K562 (cell line): Measurements from ENCODE around the gene TOX3. TPM values are rescaled to one million over a fixed set of nuclear protein-coding genes. Genes with fewer than 3 reads are reported as not detected.
A peak's percentile ranks its signal among the peaks of the same experiment; 100 is the strongest.

Experiments
- ATAC-seq: fragments of 200-7000 bp; cut with Tn5 transposase; 3 replicates; pipeline ENCODE4 v1.9.1; 2020; ENCODE audit warnings: moderate library complexity
- BruUV-seq: library from RNA; stranded (reverse); fragments of 400-500 nt; replicated peaks from 2 replicates; lab custom pipeline; 2021; lab: Mats Ljungman, UMichigan
- CTCF ChIA-PET: fragments of 300-600 bp; formaldehyde crosslinking; extraction: SDS; loops from one replicate; lab custom pipeline; 2021; ENCODE audit warnings: low intra/inter-chr PET ratio; lab: Yijun Ruan, JAX
- POLR2A ChIA-PET: fragments of 300-600, 350-650 bp; sonication (Branson Sonifier 250); formaldehyde crosslinking; extraction: SDS; loops from one replicate; lab custom pipeline; 2021; ENCODE audit warnings: antibody characterized with exemption, inconsistent platforms; lab: Yijun Ruan, JAX
- DNase-seq, 4 experiments: peaks; one replicate each; pipeline versions ENCODE4 v3.0.0 to v3.0.0-alpha.2; 2011 to 2018; ENCODE audit warnings: low spot score in 3 of 4, mixed read lengths in 3 of 4; ENCODE audit errors: extremely low read depth in 1 of 4
- FAIRE-seq: peaks from 2 replicates; lab custom pipeline; 2011; peaks lifted over from hg19 to GRCh38; lab: Jason Lieb, UNC
- H2AFZ ChIP-seq: 2 replicates; pipeline ENCODE4 v1.6.0; 2011; ENCODE audit warnings: low read depth, low read length, control low read depth, inconsistent platforms
- H3K27ac ChIP-seq: fragments of 200-600 bp; 3 replicates; pipeline ENCODE4 v1.8.0; 2011; ENCODE audit warnings: low read depth, mild to moderate bottlenecking, control low read depth, inconsistent platforms, low read length, moderate library complexity, mixed read lengths; ENCODE audit errors: extremely low read depth
- H3K27me3 ChIP-seq, 2 experiments: fragments of 300-600 bp in 1 of 2; 2 replicates in 1 of 2; 3 replicates in 1 of 2; pipeline versions ENCODE4 v1.6.0 to v1.8.0; 2011; ENCODE audit warnings: inconsistent platforms in 2 of 2, low read length in 2 of 2, mild to moderate bottlenecking in 1 of 2, mixed read lengths in 1 of 2, moderate library complexity in 1 of 2; ENCODE audit not compliant: control insufficient read depth in 2 of 2, insufficient read depth in 2 of 2
- H3K36me3 ChIP-seq: fragments of 300-600 bp; 3 replicates; pipeline ENCODE4 v1.8.0; 2011; ENCODE audit warnings: mild to moderate bottlenecking, low read length, inconsistent platforms; ENCODE audit not compliant: control insufficient read depth, insufficient read depth
- H3K4me1 ChIP-seq, 2 experiments: fragments of 200-600 bp in 1 of 2; replicated peaks in 1 of 2; 2 replicates in 1 of 2; 3 replicates in 1 of 2; pipeline versions ENCODE4 v1.5.1 to v1.8.0; 2011; ENCODE audit warnings: inconsistent platforms in 2 of 2, low read length in 2 of 2, mild to moderate bottlenecking in 1 of 2, mixed read lengths in 1 of 2, moderate library complexity in 1 of 2; ENCODE audit not compliant: control insufficient read depth in 2 of 2, insufficient read depth in 2 of 2
- H3K4me2 ChIP-seq: 2 replicates; pipeline ENCODE4 v1.6.1; 2011; ENCODE audit warnings: low read length, control low read depth, inconsistent platforms, mixed read lengths; ENCODE audit not compliant: insufficient read depth
- H3K4me3 ChIP-seq: fragments of 200-600 bp; sonication (generic), shearing (Covaris generic); 2 replicates; pipeline ENCODE4 v1.5.1; 2016; ENCODE audit warnings: control low read depth, inconsistent platforms
- H3K79me2 ChIP-seq: fragments of 200-600 bp; 3 replicates; pipeline ENCODE4 v1.8.0; 2011; ENCODE audit warnings: low read length, inconsistent platforms; ENCODE audit not compliant: control insufficient read depth, insufficient read depth
- H3K9ac ChIP-seq, 2 experiments: 2 replicates each; pipeline versions ENCODE4 v1.6.0 to v1.6.1; 2011; ENCODE audit warnings: low read depth in 2 of 2, low read length in 2 of 2, control low read depth in 1 of 2, inconsistent platforms in 1 of 2, mild to moderate bottlenecking in 1 of 2, mixed read lengths in 1 of 2; ENCODE audit not compliant: insufficient read depth in 1 of 2
- H3K9me1 ChIP-seq: one replicate; pipeline ENCODE4 v1.6.0; 2011; ENCODE audit warnings: inconsistent platforms, mild to moderate bottlenecking, low read length, moderate library complexity; ENCODE audit not compliant: control insufficient read depth, insufficient read depth
- H3K9me3 ChIP-seq: replicated peaks from 2 replicates; pipeline ENCODE4 v1.5.1; 2011; ENCODE audit warnings: low read depth, low read length, inconsistent platforms; ENCODE audit not compliant: control insufficient read depth, insufficient read depth
- H4K20me1 ChIP-seq: replicated peaks from 2 replicates; pipeline ENCODE4 v1.6.1; 2011; ENCODE audit warnings: low read length, inconsistent platforms, mixed read lengths; ENCODE audit not compliant: control insufficient read depth, insufficient read depth
- BCL6 ChIP-seq: fragments of 250-450 bp; sonication (Bioruptor Pico); IDR thresholded peaks from 2 replicates; pipeline ENCODE4 v1.4.0; 2020
- C11orf30 ChIP-seq: fragments of 450-650 bp; IDR thresholded peaks from 2 replicates; pipeline ENCODE4 v1.6.1; 2016; ENCODE audit warnings: low read depth, mild to moderate bottlenecking
- CHD2 ChIP-seq: IDR thresholded peaks from 2 replicates; pipeline ENCODE4 v1.6.1; 2011; ENCODE audit warnings: low read depth, low read length
- CSDE1 ChIP-seq, 2 experiments: fragments of 450-650 bp; IDR thresholded peaks; 2 replicates each; pipeline ENCODE4 v1.6.1; 2016; ENCODE audit warnings: mild to moderate bottlenecking in 1 of 2
- DMBX1 ChIP-seq: fragments of 250-450 bp; sonication (Bioruptor Pico); IDR thresholded peaks from 2 replicates; pipeline ENCODE4 v1.8.0; 2022; ENCODE audit warnings: inconsistent platforms, mild to moderate bottlenecking, moderate library complexity, borderline replicate concordance
- ESRRB ChIP-seq: fragments of 250-450 bp; sonication (Bioruptor Pico); IDR thresholded peaks from 2 replicates; pipeline ENCODE4 v1.5.0; 2020; ENCODE audit warnings: mild to moderate bottlenecking, moderate library complexity, borderline replicate concordance
- HIVEP1 ChIP-seq: fragments of 250-450 bp; sonication (Bioruptor Pico); IDR thresholded peaks from 2 replicates; pipeline ENCODE4 v1.4.0; 2020; ENCODE audit warnings: mild to moderate bottlenecking
- HNRNPK ChIP-seq: fragments of 200-400 bp; formaldehyde crosslinking; IDR thresholded peaks from one replicate; pipeline ENCODE4 v1.6.1; 2018; ENCODE audit warnings: mild to moderate bottlenecking, low read depth, low read length; ENCODE audit not compliant: poor library complexity, severe bottlenecking
- KDM5B ChIP-seq: fragments of 200-600 bp; sonication (generic); IDR thresholded peaks from 2 replicates; pipeline ENCODE4 v1.6.1; 2012; ENCODE audit warnings: low read depth, mild to moderate bottlenecking, moderate library complexity, low read length, control low read depth, inconsistent platforms; ENCODE audit not compliant: insufficient replicate concordance
- MAFG ChIP-seq: fragments of 450-650 bp; conservative IDR thresholded peaks from 2 replicates; pipeline ENCODE4 v1.6.1; 2016; ENCODE audit warnings: missing genetic modification characterization, missing compliant biosample characterization
- MAFK ChIP-seq: IDR thresholded peaks from 2 replicates; pipeline ENCODE4 v1.6.1; 2011; ENCODE audit warnings: low read length, improper control_type of control experiment
- MAZ ChIP-seq, 2 experiments: fragments of 450-650 bp in 1 of 2; sonication (generic) in 1 of 2; formaldehyde crosslinking; IDR thresholded peaks in 1 of 2; conservative IDR thresholded peaks in 1 of 2; 2 replicates each; pipeline versions ENCODE4 v1.4.0 to v1.5.0; 2020; ENCODE audit warnings: mild to moderate bottlenecking in 1 of 2, missing genetic modification reagents in 1 of 2
- RB1 ChIP-seq: fragments of 450-650 bp; IDR thresholded peaks from 2 replicates; pipeline ENCODE4 v1.6.1; 2017; ENCODE audit warnings: low read depth, mild to moderate bottlenecking
- RBM22 ChIP-seq: fragments of 200-400 bp; formaldehyde crosslinking; IDR thresholded peaks from 2 replicates; pipeline ENCODE4 v1.6.1; 2018; ENCODE audit warnings: low read length, low read depth; ENCODE audit not compliant: poor library complexity, severe bottlenecking
- RBM25 ChIP-seq: fragments of 200-400 bp; formaldehyde crosslinking; IDR thresholded peaks from 2 replicates; pipeline ENCODE4 v1.6.1; 2018; ENCODE audit warnings: low read length, low read depth, moderate library complexity; ENCODE audit not compliant: severe bottlenecking
- RNF2 ChIP-seq: sonication (generic); IDR thresholded peaks from 2 replicates; pipeline ENCODE4 v1.6.1; 2016
- SIN3B ChIP-seq: fragments of 450-650 bp; IDR thresholded peaks from 2 replicates; pipeline ENCODE4 v1.6.1; 2017; ENCODE audit warnings: low read depth, mild to moderate bottlenecking, moderate library complexity
- TCF3 ChIP-seq: sonication (generic); formaldehyde crosslinking; IDR thresholded peaks from 2 replicates; pipeline ENCODE4 v1.4.0; 2020; ENCODE audit warnings: mild to moderate bottlenecking, missing genetic modification reagents
- TCFL5 ChIP-seq: fragments of 250-450 bp; sonication (Bioruptor Pico); conservative IDR thresholded peaks from 2 replicates; pipeline ENCODE4 v1.6.1; 2021; ENCODE audit warnings: mild to moderate bottlenecking, moderate library complexity, matching md5 sums
- ZNF224 ChIP-seq: sonication (generic); formaldehyde crosslinking; IDR thresholded peaks from 2 replicates; pipeline ENCODE4 v1.8.0; 2022; ENCODE audit warnings: mild to moderate bottlenecking, missing genetic modification reagents
- ZNF23 ChIP-seq: fragments of 250-450 bp; sonication (Bioruptor Pico); IDR thresholded peaks from 2 replicates; pipeline ENCODE4 v1.4.0; 2020; ENCODE audit warnings: mild to moderate bottlenecking
- ZNF282 ChIP-seq: sonication (generic); formaldehyde crosslinking; IDR thresholded peaks from 2 replicates; pipeline ENCODE4 v1.8.1; 2023; ENCODE audit warnings: missing genetic modification reagents
- ZNF324 ChIP-seq: fragments of 250-450 bp; sonication (Bioruptor Pico); IDR thresholded peaks from 2 replicates; pipeline ENCODE4 v1.4.0; 2020; ENCODE audit warnings: mild to moderate bottlenecking
- WGBS: fragments of 100-300 bp; shearing (Covaris generic); methylation state at CpG from one replicate; pipeline ENCODE4 v1.1.6; 2016; ENCODE audit warnings: low coverage, mixed read lengths; ENCODE audit not compliant: insufficient coverage; ENCODE audit errors: missing lambda C conversion rate; 5-methylcytosine and 5-hydroxymethylcytosine counted together
- in situ Hi-C: fragments of 300-500 bp; cut with MboI; formaldehyde crosslinking; loops from 4 replicates; pipeline ENCODE4 v1.15.0; 2018; ENCODE audit warnings: inconsistent platforms, mixed read lengths
- intact Hi-C: fragments of 100-400 bp; cut with micrococcal nuclease; formaldehyde crosslinking; loops from 2 replicates; pipeline ENCODE4 v1.14.2; 2022
- polyA plus RNA-seq, 8 experiments: library from polyadenylated mRNA; depleted of rRNA in 4 of 8; stranded (reverse) in 5 of 8; unstranded in 3 of 8; fragments of >200 nt; fragmentation: Nextera tagmentation in 2 of 8; fragmentation: Illumina TruSeq in 1 of 8; extraction: Ambion mirVana in 2 of 8; extraction: Trizol in 1 of 8; gene quantifications; 2 replicates each; pipeline versions ENCODE4 v1.2.1 to v1.2.3, GENCODE V29; 2011 to 2014; ENCODE audit warnings: inconsistent platforms in 1 of 8, missing spikeins in 1 of 8
- total RNA-seq, 7 experiments: library from RNA; depleted of rRNA in 6 of 7; stranded (reverse); fragments of >200 nt in 6 of 7; fragmentation: Illumina TruSeq in 2 of 7; extraction: Trizol in 2 of 7; gene quantifications; 2 replicates each; pipeline versions ENCODE4 v1.2.1 to v1.2.3, GENCODE V29; 2011 to 2021; ENCODE audit warnings: low replicate concordance in 1 of 7
- TF ChIP-seq, protein P1 (sequence below): sonication (generic); formaldehyde crosslinking; IDR thresholded peaks from 2 replicates; pipeline ENCODE4 v1.8.0; 2022; ENCODE audit warnings: mild to moderate bottlenecking, missing genetic modification reagents, borderline replicate concordance

The TOX3 gene
- total and polyA plus RNA-seq, 9 of the 15 experiments (the other 6 are each of a cell fraction or from before 2014, with no cell fraction given): not detected

- POLR2A ChIA-PET: no interaction called here
- in situ Hi-C loops: no loop called here
- no peaks in the 10 kb centered on the region; the same call in 1 of the 2 replicates for H4K20me1 ChIP-seq
- no peaks in the 10 kb centered on the region; the same call in 1 of the 2 replicates for H3K9me3 ChIP-seq
- H3K4me3 ChIP-seq: no peak overlapping the region
- DNase-seq (no peak), FAIRE-seq (no peak), ATAC-seq (no peak)
- no peaks in the 10 kb centered on the region for H3K27me3 ChIP-seq
- H2AFZ ChIP-seq: no peak overlapping the region
- H3K36me3 ChIP-seq: no peaks in the 10 kb centered on the region
- intact Hi-C loops: no loop called here
- CTCF ChIA-PET: no interaction called here
- H3K9me1 ChIP-seq: no peaks in the 10 kb centered on the region
- H3K79me2 ChIP-seq: no peaks in the 10 kb centered on the region
- H3K27ac ChIP-seq: no peak overlapping the region
- WGBS: 0% methylated on average over 2 of the region's 2 CpGs
- no peak overlapping the region for H3K4me2 ChIP-seq
- no peak overlapping the region for H3K9ac ChIP-seq
- no TSS peak for BruUV-seq
- no peaks in the 10 kb centered on the region for H3K4me1 ChIP-seq
- TF ChIP-seq ZNF224 (CRISPR knock-in tag): no peak
- TF ChIP-seq CHD2: no peak
- TF ChIP-seq ESRRB (CRISPR knock-in tag): no peak
- TF ChIP-seq C11orf30: peak; percentile 55
- no peak for TF ChIP-seq TCF3 (CRISPR knock-in tag)
- no peak for TF ChIP-seq RB1
- no peak for TF ChIP-seq TCFL5 (CRISPR knock-in tag)
- no peak for TF ChIP-seq DMBX1 (CRISPR knock-in tag)
- no peak for TF ChIP-seq HNRNPK
- TF ChIP-seq SIN3B: no peak
- TF ChIP-seq RBM22: no peak
- TF ChIP-seq KDM5B: no peak
- TF ChIP-seq ZNF324: no peak
- TF ChIP-seq RBM25: no peak
- TF ChIP-seq MAZ (CRISPR knock-in tag; conservative IDR thresholded peaks at IDR 0.05 in 1 of 2, IDR thresholded peaks at IDR 0.05 in 1 of 2): no peak
- peak; percentile 65 for TF ChIP-seq MAFG
- TF ChIP-seq, protein P1, sequence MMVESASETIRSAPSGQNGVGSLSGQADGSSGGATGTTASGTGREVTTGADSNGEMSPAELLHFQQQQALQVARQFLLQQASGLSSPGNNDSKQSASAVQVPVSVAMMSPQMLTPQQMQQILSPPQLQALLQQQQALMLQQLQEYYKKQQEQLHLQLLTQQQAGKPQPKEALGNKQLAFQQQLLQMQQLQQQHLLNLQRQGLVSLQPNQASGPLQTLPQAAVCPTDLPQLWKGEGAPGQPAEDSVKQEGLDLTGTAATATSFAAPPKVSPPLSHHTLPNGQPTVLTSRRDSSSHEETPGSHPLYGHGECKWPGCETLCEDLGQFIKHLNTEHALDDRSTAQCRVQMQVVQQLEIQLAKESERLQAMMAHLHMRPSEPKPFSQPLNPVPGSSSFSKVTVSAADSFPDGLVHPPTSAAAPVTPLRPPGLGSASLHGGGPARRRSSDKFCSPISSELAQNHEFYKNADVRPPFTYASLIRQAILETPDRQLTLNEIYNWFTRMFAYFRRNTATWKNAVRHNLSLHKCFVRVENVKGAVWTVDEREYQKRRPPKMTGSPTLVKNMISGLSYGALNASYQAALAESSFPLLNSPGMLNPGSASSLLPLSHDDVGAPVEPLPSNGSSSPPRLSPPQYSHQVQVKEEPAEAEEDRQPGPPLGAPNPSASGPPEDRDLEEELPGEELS (CRISPR knock-in tag): no peak
- no peak for TF ChIP-seq HIVEP1
- TF ChIP-seq CSDE1 (IDR thresholded peaks at IDR 0.05): no peak
- TF ChIP-seq ZNF23 (CRISPR knock-in tag): no peak
- no peak for TF ChIP-seq ZNF282
- TF ChIP-seq RNF2: no peak
- peak; percentile 86 for TF ChIP-seq MAFK
- TF ChIP-seq BCL6 (CRISPR knock-in tag): no peak
Observed at GRCh38 chr16:52586159-52586558, 39.2 kb upstream of the TOX3 start.
